Naive thymus-derived CD4-positive, alpha-beta T cell (primary cell): ENCODE results near the gene SFTA2. TPM values are rescaled to one million over a fixed set of nuclear protein-coding genes. Genes with fewer than 3 reads are reported as not detected.
"Not testable (repeated sequence)": the region's sequence is repeated elsewhere in the genome, so short reads cannot be mapped to it uniquely, and the experiment has no call there.

Experiments used
- ATAC-seq: fragments of 150-1000 bp; cut with Tn5 transposase; 2 replicates; pipeline ENCODE4 v1.10.0; 2021; ENCODE audit warnings: mild to moderate bottlenecking, moderate library complexity
- CTCF ChIA-PET: fragments of 350-600 bp; sonication (Branson Sonifier 250); formaldehyde crosslinking; loops from one replicate; lab custom pipeline; 2021; ENCODE audit warnings: antibody characterized with exemption; lab: Charles Lee
- POLR2A ChIA-PET: fragments of 350-600 bp; sonication (Branson Sonifier 250); formaldehyde crosslinking; loops from one replicate; lab custom pipeline; 2021; ENCODE audit warnings: antibody characterized with exemption, inconsistent platforms; lab: Charles Lee
- DNase-seq, 9 donors: peaks; one replicate each; pipeline versions ENCODE4 v3.0.0 to v3.0.0-alpha.2; 2020 to 2022; ENCODE audit warnings: mixed read lengths in 1 of 9
- H3K27ac ChIP-seq: one replicate; pipeline ENCODE4 v1.7.0; 2013; ENCODE audit warnings: mild to moderate bottlenecking, low read depth, low read length, moderate library complexity
- H3K27me3 ChIP-seq, 2 donors: one replicate each; pipeline ENCODE4 v1.7.0; 2013; ENCODE audit warnings: low read length in 2 of 2, mild to moderate bottlenecking in 2 of 2, moderate library complexity in 2 of 2; ENCODE audit not compliant: control insufficient read depth in 2 of 2, insufficient read depth in 2 of 2
- H3K36me3 ChIP-seq, 3 experiments: 1 replicate in 2 of 3; 2 replicates in 1 of 3; pipeline ENCODE4 v1.7.0; 2013; ENCODE audit warnings: low read length in 3 of 3, mild to moderate bottlenecking in 3 of 3, moderate library complexity in 1 of 3; ENCODE audit not compliant: insufficient read depth in 3 of 3, control insufficient read depth in 2 of 3
- H3K4me1 ChIP-seq, 2 donors: one replicate each; pipeline ENCODE4 v1.7.0; 2013; ENCODE audit warnings: low read length in 2 of 2, mild to moderate bottlenecking in 2 of 2, moderate library complexity in 1 of 2; ENCODE audit not compliant: control insufficient read depth in 2 of 2, insufficient read depth in 2 of 2
- H3K4me3 ChIP-seq: 2 replicates; pipeline ENCODE4 v1.7.0; 2013; ENCODE audit warnings: mild to moderate bottlenecking, low read length
- H3K9me3 ChIP-seq, 3 experiments: 1 replicate in 2 of 3; 2 replicates in 1 of 3; pipeline ENCODE4 v1.7.0; 2013; ENCODE audit warnings: low read length in 3 of 3; ENCODE audit not compliant: control insufficient read depth in 2 of 3
- H3K27ac Mint-ChIP-seq, 9 donors: one replicate each; pipeline ENCODE4 v1.8.0; 2020 to 2022; ENCODE audit warnings: mixed read lengths in 9 of 9, mild to moderate bottlenecking in 8 of 9, moderate library complexity in 5 of 9, inconsistent platforms in 2 of 9
- H3K27me3 Mint-ChIP-seq, 5 donors: one replicate each; pipeline ENCODE4 v1.8.0; 2021 to 2022; ENCODE audit warnings: mixed read lengths in 5 of 5, mild to moderate bottlenecking in 1 of 5
- H3K36me3 Mint-ChIP-seq, 5 donors: one replicate each; pipeline ENCODE4 v1.8.0; 2020 to 2022; ENCODE audit warnings: mixed read lengths in 5 of 5, mild to moderate bottlenecking in 3 of 5, inconsistent platforms in 1 of 5
- H3K4me1 Mint-ChIP-seq, 7 donors: one replicate each; pipeline ENCODE4 v1.8.0; 2020 to 2022; ENCODE audit warnings: mixed read lengths in 7 of 7, mild to moderate bottlenecking in 3 of 7, inconsistent platforms in 1 of 7
- H3K4me3 Mint-ChIP-seq, 10 donors: one replicate each; pipeline ENCODE4 v1.8.0; 2020 to 2022; ENCODE audit warnings: mild to moderate bottlenecking in 10 of 10, mixed read lengths in 10 of 10, moderate library complexity in 6 of 10, inconsistent platforms in 2 of 10
- H3K9me3 Mint-ChIP-seq, 11 donors: one replicate each; pipeline ENCODE4 v1.8.0; 2020 to 2022; ENCODE audit warnings: mixed read lengths in 11 of 11, mild to moderate bottlenecking in 4 of 11, inconsistent platforms in 1 of 11, moderate library complexity in 1 of 11
- intact Hi-C, 2 donors: fragments of 100-400 bp; cut with micrococcal nuclease; formaldehyde crosslinking; loops; one replicate each; pipeline ENCODE4 v1.15.1; 2023
- polyA plus RNA-seq, 2 donors: library from polyadenylated mRNA; unstranded; fragments of 300-500 nt; fragmentation: Illumina TruSeq; gene quantifications; one replicate each; pipeline ENCODE4 v1.2.3, GENCODE V29; 2021
- total RNA-seq, 6 experiments: library from RNA in 5 of 6; stranded (reverse) in 5 of 6; gene quantifications; 1 replicate in 5 of 6; 2 replicates in 1 of 6; pipeline ENCODE4 v1.2.3 and lab custom pipeline; 2021 to 2026

Gene SFTA2
- total and polyA plus RNA-seq, 7 experiments from 2014 or later: 0.34 TPM; not detected in 6

- Histone ChIP-seq H3K27ac (peak within 1 kb of the TSS; percentile 78), H3K9me3 (no peaks in the 10 kb centered on the region), H3K4me1 (peaks cover 13 to 17% of the 10 kb centered on the region in 2 donors), H3K4me3 (peak within 1 kb of the TSS; percentile 64), H3K27me3 (no peaks in the 10 kb centered on the region), H3K36me3 (peaks cover 0 to 39% (median 0%) of the 10 kb centered on the region in 3 experiments)
- no peaks in the 10 kb centered on the region for H3K9me3 Mint-ChIP-seq
- H3K27me3 Mint-ChIP-seq: no peaks in the 10 kb centered on the region
- H3K27ac Mint-ChIP-seq: peak within 1 kb of the TSS; percentile 81 to 93 (median 88)
- H3K4me3 Mint-ChIP-seq: peak within 1 kb of the TSS; percentile 87 to 96 (median 92)
- ATAC-seq (peak; percentile 98), DNase-seq (peak; percentile 80 to 95 (median 86))
- intact Hi-C loops: loop anchor here (1.0 to 2.0 kb wide), 4 partner anchors 28 to 245 kb away; partner anchors contain the start of genes DDR1 (in 1 of the 2) and TCF19 (in 1 of the 2)
- H3K36me3 Mint-ChIP-seq: peaks cover 9 to 42% (median 13%) of the 10 kb centered on the region in 5 donors
- POLR2A ChIA-PET: interaction anchor here (0.7 to 2.0 kb wide), 9 partner anchors 11 to 420 kb away, joined by 3 to 9 read pairs (median 5); no protein-coding TSS in a partner anchor
- CTCF ChIA-PET: interaction anchor here (0.6 to 4.1 kb wide), 12 partner anchors 35 to 182 kb away, joined by 3 to 28 read pairs (median 3); no protein-coding TSS in a partner anchor
- peaks cover 20 to 51% (median 40%) of the 10 kb centered on the region in 7 donors for H3K4me1 Mint-ChIP-seq
Measured at GRCh38 chr6:30914076-30914853, 17.7 kb downstream of the SFTA2 start, which contains the start of gene VARS2. Gene VARS2, plus strand, starts transcription at chr6:30914238. Its CDS starts 599 bp downstream, at chr6:30914837.

- intact Hi-C loops: loop anchor here (1.0 to 2.0 kb wide), 4 partner anchors 27 to 245 kb away; partner anchors contain the start of genes DDR1 (in 1 of the 2) and TCF19 (in 1 of the 2)
- peak overlapping the region; percentile 78 for H3K27ac ChIP-seq
- peak overlapping the region; percentile 64 for H3K4me3 ChIP-seq
- Mint-ChIP-seq H3K36me3 (peaks cover 6 to 38% (median 13%) of the 10 kb centered on the region in 5 donors), H3K27ac (peak overlapping the region in 8 of 9 donors; percentile 39 to 88 (median 76)), H3K4me3 (peak overlapping the region; percentile 87 to 96 (median 92)), H3K4me1 (peaks cover 26 to 57% (median 46%) of the 10 kb centered on the region in 7 donors), H3K27me3 (no peaks in the 10 kb centered on the region), H3K9me3 (no peaks in the 10 kb centered on the region)
- ATAC-seq (no peak), DNase-seq (no peak)
- H3K27me3 ChIP-seq: no peaks in the 10 kb centered on the region
- POLR2A ChIA-PET: interaction anchor here (0.7 to 2.0 kb wide), 8 partner anchors 10 to 419 kb away, joined by 3 to 9 read pairs (median 4); no protein-coding TSS in a partner anchor
- peaks cover 0 to 36% (median 0%) of the 10 kb centered on the region in 3 experiments for H3K36me3 ChIP-seq
- H3K9me3 ChIP-seq: no peaks in the 10 kb centered on the region
- CTCF ChIA-PET: interaction anchor here (0.5 to 4.1 kb wide), 12 partner anchors 10 to 279 kb away, joined by 3 to 28 read pairs (median 3); no protein-coding TSS in a partner anchor
- peaks cover 18 to 21% of the 10 kb centered on the region in 2 donors for H3K4me1 ChIP-seq
Measured at GRCh38 chr6:30913721-30914075, 18.3 kb downstream of the SFTA2 start.

GRCh38 chr6:30912746-30913520, 19.0 kb downstream of the SFTA2 start:
- H3K4me3 Mint-ChIP-seq: peak overlapping the region; percentile 87 to 96 (median 92)
- H3K27ac Mint-ChIP-seq: peak overlapping the region in 8 of 9 donors; percentile 39 to 88 (median 76)

GRCh38 chr6:30910473-30910872, 21.5 kb downstream of the SFTA2 start:
- H3K9me3 ChIP-seq, H3K4me3 ChIP-seq, H3K9me3 Mint-ChIP-seq, H3K27me3 ChIP-seq, DNase-seq, ATAC-seq, H3K27ac Mint-ChIP-seq, intact Hi-C loops, H3K27ac ChIP-seq, H3K27me3 Mint-ChIP-seq: not testable (repeated sequence)
- peaks cover 0 to 20% (median 10%) of the 10 kb centered on the region in 5 donors for H3K36me3 Mint-ChIP-seq
- Histone ChIP-seq H3K36me3 (peaks cover 0 to 15% (median 0%) of the 10 kb centered on the region in 3 experiments), H3K4me1 (peaks cover 20 to 25% of the 10 kb centered on the region in 2 donors)
- CTCF ChIA-PET: interaction anchor here (0.6 to 1.6 kb wide), 2 partner anchors 25 to 101 kb away, joined by 3 to 5 read pairs; no protein-coding TSS in a partner anchor
- peak overlapping the region in 3 of 10 donors; percentile 19 to 61 (median 57) for H3K4me3 Mint-ChIP-seq
- POLR2A ChIA-PET: interaction anchor here (0.7 kb wide), 1 partner anchor 26 kb away, joined by 3 read pairs; the partner anchor contains the start of gene DDR1
- H3K4me1 Mint-ChIP-seq: peaks cover 26 to 54% (median 39%) of the 10 kb centered on the region in 7 donors

More at GRCh38 chr6:30912746-30913520, 19.0 kb downstream of the SFTA2 start:
- Histone ChIP-seq H3K27me3 (no peaks in the 10 kb centered on the region), H3K9me3 (no peaks in the 10 kb centered on the region), H3K36me3 (peaks cover 0 to 30% (median 0%) of the 10 kb centered on the region in 3 experiments), H3K4me1 (peaks cover 20 to 25% of the 10 kb centered on the region in 2 donors), H3K4me3 (peak overlapping the region; percentile 64), H3K27ac (peak overlapping the region; percentile 78)
- ChIA-PET CTCF (interaction anchor here (0.5 to 4.1 kb wide), 9 partner anchors 9 to 835 kb away, joined by 3 to 28 read pairs (median 4); no protein-coding TSS in a partner anchor), POLR2A (interaction anchor here (1.2 to 2.0 kb wide), 6 partner anchors 23 to 181 kb away, joined by 3 to 9 read pairs (median 5); no protein-coding TSS in a partner anchor)
- DNase-seq (no peak), ATAC-seq (no peak)
- H3K4me1 Mint-ChIP-seq: peaks cover 34 to 64% (median 52%) of the 10 kb centered on the region in 7 donors
- H3K36me3 Mint-ChIP-seq: peaks cover 0 to 31% (median 13%) of the 10 kb centered on the region in 5 donors
- intact Hi-C loops: no loop called here
- no peaks in the 10 kb centered on the region for H3K27me3 Mint-ChIP-seq
- no peaks in the 10 kb centered on the region for H3K9me3 Mint-ChIP-seq

- ChIA-PET POLR2A (no interaction called here), CTCF (interaction anchor here (1.5 to 1.6 kb wide), 2 partner anchors 24 to 179 kb away, joined by 3 read pairs; no protein-coding TSS in a partner anchor)
- H3K36me3 Mint-ChIP-seq: peaks cover 0 to 20% (median 10%) of the 10 kb centered on the region in 5 donors
- Histone ChIP-seq H3K36me3 (peaks cover 0 to 15% (median 0%) of the 10 kb centered on the region in 3 experiments), H3K4me3 (peak overlapping the region; percentile 90), H3K4me1 (peaks cover 9 to 16% of the 10 kb centered on the region in 2 donors), H3K27me3 (no peaks in the 10 kb centered on the region), H3K9me3 (no peaks in the 10 kb centered on the region), H3K27ac (peak overlapping the region; percentile 78)
- peaks cover 15 to 40% (median 27%) of the 10 kb centered on the region in 7 donors for H3K4me1 Mint-ChIP-seq
- H3K27ac Mint-ChIP-seq: peak overlapping the region in 7 of 9 donors; percentile 72 to 95 (median 86)
- no peak for ATAC-seq
- intact Hi-C loops: loop anchor here (1.0 to 5.0 kb wide), 6 partner anchors 47 to 351 kb away; partner anchors contain the start of genes MRPS18B (in 2 of the 2), PPP1R10 (in 2 of the 2), GNL1 (in 1 of the 2) and MDC1 (in 1 of the 2)
- no peak for DNase-seq
- peak overlapping the region; percentile 95 to 100 (median 99) for H3K4me3 Mint-ChIP-seq
- H3K27me3 Mint-ChIP-seq: no peaks in the 10 kb centered on the region
- no peaks in the 10 kb centered on the region for H3K9me3 Mint-ChIP-seq
Measured at GRCh38 chr6:30908700-30909099, 23.3 kb downstream of the SFTA2 start.
